ENCODE measurements around the gene NUP210. TPM values are rescaled to one million over a fixed set of nuclear protein-coding genes. Genes with fewer than 3 reads are reported as not detected.

NUP210 gene
- total and polyA plus RNA-seq, 4 donors, result 9.9 to 38.6 (median 22.9) TPM

DNA sequence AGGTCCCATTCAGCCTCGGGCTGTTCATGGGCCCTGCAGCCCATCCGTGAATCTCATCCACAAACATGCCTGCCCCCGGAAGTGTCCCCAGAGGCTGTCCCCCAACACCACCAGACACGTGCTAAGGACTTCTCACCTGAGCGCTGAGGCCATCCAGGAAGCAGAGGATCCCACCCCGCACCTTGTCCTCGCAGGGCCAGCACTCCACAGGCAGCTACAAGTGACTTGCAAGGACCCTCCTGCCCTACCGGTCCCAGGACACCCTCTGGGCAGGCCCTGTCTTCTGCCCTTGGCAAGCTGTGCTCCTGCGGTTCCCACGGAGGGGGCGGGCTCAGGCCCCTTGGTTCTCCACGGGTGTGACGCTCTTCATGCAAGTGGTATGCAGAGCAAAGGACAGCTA is 146.0 kb downstream of the NUP210 start:
- TF ChIP-seq MAX (IDR thresholded peaks at IDR 0.05) (no peak), ZBTB33 (IDR thresholded peaks at IDR 0.05) (no peak), NR2F2 (IDR thresholded peaks at IDR 0.05) (no peak), YY1 (IDR thresholded peaks at IDR 0.05) (no peak), SP1 (IDR thresholded peaks at IDR 0.05) (no peak)
- TF ChIP-seq, protein P1, sequence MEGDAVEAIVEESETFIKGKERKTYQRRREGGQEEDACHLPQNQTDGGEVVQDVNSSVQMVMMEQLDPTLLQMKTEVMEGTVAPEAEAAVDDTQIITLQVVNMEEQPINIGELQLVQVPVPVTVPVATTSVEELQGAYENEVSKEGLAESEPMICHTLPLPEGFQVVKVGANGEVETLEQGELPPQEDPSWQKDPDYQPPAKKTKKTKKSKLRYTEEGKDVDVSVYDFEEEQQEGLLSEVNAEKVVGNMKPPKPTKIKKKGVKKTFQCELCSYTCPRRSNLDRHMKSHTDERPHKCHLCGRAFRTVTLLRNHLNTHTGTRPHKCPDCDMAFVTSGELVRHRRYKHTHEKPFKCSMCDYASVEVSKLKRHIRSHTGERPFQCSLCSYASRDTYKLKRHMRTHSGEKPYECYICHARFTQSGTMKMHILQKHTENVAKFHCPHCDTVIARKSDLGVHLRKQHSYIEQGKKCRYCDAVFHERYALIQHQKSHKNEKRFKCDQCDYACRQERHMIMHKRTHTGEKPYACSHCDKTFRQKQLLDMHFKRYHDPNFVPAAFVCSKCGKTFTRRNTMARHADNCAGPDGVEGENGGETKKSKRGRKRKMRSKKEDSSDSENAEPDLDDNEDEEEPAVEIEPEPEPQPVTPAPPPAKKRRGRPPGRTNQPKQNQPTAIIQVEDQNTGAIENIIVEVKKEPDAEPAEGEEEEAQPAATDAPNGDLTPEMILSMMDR (IDR thresholded peaks at IDR 0.05; ENCODE audit: low read depth, low read length, missing input control), result no peak
- Histone ChIP-seq H3K9ac (ENCODE audit: low read depth in 1 of 2, low read length in 2 of 2) (no peak overlapping the region), H3K36me3 (ENCODE audit: control insufficient read depth in 4 of 4, insufficient read depth in 3 of 4, low read depth in 1 of 4, low read length in 3 of 4) (no peaks in the 10 kb centered on the region), H3K4me1 (ENCODE audit: control insufficient read depth in 4 of 4, insufficient read depth in 4 of 4, low read length in 3 of 4) (peaks cover 8 to 36% (median 27%) of the 10 kb centered on the region in 4 donors), H3K4me3 (ENCODE audit: low read depth in 1 of 3, low read length in 3 of 3) (no peak overlapping the region), H3K9me3 (ENCODE audit: control insufficient read depth in 4 of 4, low read length in 3 of 4) (no peaks in the 10 kb centered on the region), H3K27me3 (ENCODE audit: control insufficient read depth in 4 of 4, insufficient read depth in 4 of 4, low read length in 3 of 4) (no peaks in the 10 kb centered on the region), H3K27ac (ENCODE audit: low read depth in 1 of 2, low read length in 2 of 2) (no peak overlapping the region)
- 86% methylated on average over 13 of the region's 13 CpGs for WGBS
- no peak for DNase-seq (ENCODE audit: low spot score)

DNA sequence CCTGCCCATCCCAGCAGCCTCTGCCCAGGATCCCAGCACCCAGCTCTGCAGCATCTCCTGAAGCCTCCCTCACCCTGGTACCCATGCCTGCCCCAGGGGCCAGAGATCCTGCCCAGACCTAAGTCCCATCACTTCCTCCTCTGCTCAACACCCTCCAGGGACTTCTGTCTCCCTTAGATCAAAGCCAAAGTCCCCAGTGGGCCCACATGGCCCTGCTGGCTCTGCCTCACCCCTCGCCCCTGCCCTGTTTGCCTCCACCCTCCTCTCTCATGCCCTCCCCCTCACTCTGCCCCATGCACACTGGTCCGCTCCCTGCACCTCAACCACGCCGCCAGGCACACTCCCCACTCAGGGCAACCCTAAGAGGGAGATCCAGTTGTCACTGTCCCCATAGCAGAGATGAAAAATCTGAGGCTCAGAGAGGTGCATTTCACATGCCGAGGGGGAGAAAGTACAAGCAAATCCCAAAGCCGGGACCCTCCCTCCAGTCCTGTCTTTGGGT is 146.5 kb downstream of the NUP210 start:
- DNase-seq (ENCODE audit: low spot score), result no peak
- H3K9me3 ChIP-seq (ENCODE audit: control insufficient read depth in 4 of 4, low read length in 3 of 4), result no peaks in the 10 kb centered on the region
- WGBS, result 92% methylated on average over 6 of the region's 6 CpGs

More for the DNA sequence above, 146.5 kb downstream of the NUP210 start:
- Histone ChIP-seq H3K27ac (ENCODE audit: low read depth in 1 of 2, low read length in 2 of 2) (no peak overlapping the region), H3K27me3 (ENCODE audit: control insufficient read depth in 4 of 4, insufficient read depth in 4 of 4, low read length in 3 of 4) (no peaks in the 10 kb centered on the region), H3K4me1 (ENCODE audit: control insufficient read depth in 4 of 4, insufficient read depth in 4 of 4, low read length in 3 of 4) (peaks cover 8 to 40% (median 24%) of the 10 kb centered on the region in 4 donors), H3K36me3 (ENCODE audit: control insufficient read depth in 4 of 4, insufficient read depth in 3 of 4, low read depth in 1 of 4, low read length in 3 of 4) (no peaks in the 10 kb centered on the region), H3K4me3 (ENCODE audit: low read depth in 1 of 3, low read length in 3 of 3) (no peak overlapping the region), H3K9ac (ENCODE audit: low read depth in 1 of 2, low read length in 2 of 2) (no peak overlapping the region)
- TF ChIP-seq MAX (IDR thresholded peaks at IDR 0.05) (no peak), NR2F2 (IDR thresholded peaks at IDR 0.05) (no peak), YY1 (IDR thresholded peaks at IDR 0.05) (no peak), GABPA (IDR thresholded peaks at IDR 0.05 in 1 of 2, conservative IDR thresholded peaks at IDR 0.05 in 1 of 2) (no peak), RXRA (IDR thresholded peaks at IDR 0.05) (no peak), ZBTB33 (IDR thresholded peaks at IDR 0.05) (no peak), HNF4G (IDR thresholded peaks at IDR 0.05) (no peak), HNF4A (conservative IDR thresholded peaks at IDR 0.05) (no peak), FOXA2 (IDR thresholded peaks at IDR 0.05) (no peak), SP1 (IDR thresholded peaks at IDR 0.05) (no peak), JUND (IDR thresholded peaks at IDR 0.05) (no peak), REST (IDR thresholded peaks at IDR 0.05) (no peak), EGR1 (IDR thresholded peaks at IDR 0.05; ENCODE audit: low read depth in 2 of 2) (no peak), RAD21 (IDR thresholded peaks at IDR 0.05) (no peak), TAF1 (conservative IDR thresholded peaks at IDR 0.05) (no peak), FOXA1 (IDR thresholded peaks at IDR 0.05) (no peak)
- TF ChIP-seq, protein P2, sequence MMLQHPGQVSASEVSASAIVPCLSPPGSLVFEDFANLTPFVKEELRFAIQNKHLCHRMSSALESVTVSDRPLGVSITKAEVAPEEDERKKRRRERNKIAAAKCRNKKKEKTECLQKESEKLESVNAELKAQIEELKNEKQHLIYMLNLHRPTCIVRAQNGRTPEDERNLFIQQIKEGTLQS (IDR thresholded peaks at IDR 0.05), result no peak
- TF ChIP-seq, protein P1 (IDR thresholded peaks at IDR 0.05; ENCODE audit: low read depth, low read length, missing input control), result no peak

Measured in liver (tissue), 9 donors.